HG03565 (cell line): Measurements from ENCODE around the gene FBXO40.
A peak's percentile ranks its signal among the peaks of the same experiment; 100 is the strongest.

Experiments used
- ATAC-seq: cut with Tn5 transposase; IDR thresholded peaks from one replicate; pipeline ENCODE4 v1.9.1; 2021; ENCODE audit warnings: mild to moderate bottlenecking, moderate library complexity; ENCODE audit not compliant: unreplicated experiment

FBXO40 gene

GRCh38 chr3:121619691-121620090 lies 26.5 kb downstream of the FBXO40 start:
- ATAC-seq: no peak

DNA sequence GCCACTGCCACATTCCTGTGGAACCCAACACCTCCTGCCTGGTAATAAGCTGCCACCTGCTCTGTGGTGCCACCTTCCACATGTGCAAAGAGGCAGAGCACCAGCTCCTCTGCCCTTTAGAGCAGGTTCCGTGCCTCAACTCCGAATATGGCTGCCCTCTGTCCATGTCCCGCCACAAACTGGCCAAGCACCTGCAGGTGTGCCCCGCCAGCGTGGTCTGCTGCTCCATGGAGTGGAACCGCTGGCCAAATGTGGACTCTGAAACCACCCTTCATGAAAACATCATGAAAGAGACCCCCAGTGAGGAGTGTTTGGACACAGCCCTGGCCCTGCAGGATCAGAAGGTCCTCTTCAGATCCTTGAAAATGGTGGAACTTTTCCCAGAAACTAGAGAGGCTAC lies 28.3 kb downstream of the FBXO40 start:
- ATAC-seq: no peak

DNA sequence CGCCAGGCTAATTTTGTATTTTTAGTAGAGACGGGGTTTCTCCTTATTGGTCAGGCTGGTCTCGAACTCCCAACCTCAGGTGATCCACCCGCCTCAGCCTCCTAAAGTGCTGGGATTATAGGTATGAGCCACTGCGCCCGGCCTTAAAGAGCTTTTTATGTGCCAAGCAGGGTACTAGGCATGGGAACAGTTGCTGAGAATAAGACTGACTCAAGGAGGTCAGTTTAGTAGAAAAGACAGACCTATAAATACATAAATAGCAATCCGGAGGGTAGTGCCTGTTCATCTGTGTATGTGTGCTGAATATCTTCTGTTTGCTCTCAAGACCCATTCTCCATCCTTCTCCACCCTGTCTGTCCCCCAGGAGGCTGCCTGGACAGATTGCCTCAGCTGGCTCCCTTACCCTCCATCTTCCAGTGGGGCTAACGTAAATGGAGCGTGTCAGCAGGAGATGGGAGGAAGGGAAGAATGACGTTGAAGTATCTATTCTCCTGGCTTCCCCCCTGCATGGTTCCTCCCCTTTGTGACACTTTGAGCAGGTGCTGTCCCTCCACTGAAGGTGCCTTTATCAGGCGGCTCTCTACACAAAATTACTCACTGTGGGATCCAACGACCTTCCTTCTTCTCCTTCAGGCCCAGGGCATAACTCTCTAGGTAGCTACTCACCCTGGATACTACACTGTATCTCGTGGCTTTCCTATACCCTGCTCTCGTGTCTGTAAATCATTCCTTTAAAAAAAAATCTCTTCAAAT lies 31.1 kb downstream of the FBXO40 start:
- no peak for ATAC-seq

DNA sequence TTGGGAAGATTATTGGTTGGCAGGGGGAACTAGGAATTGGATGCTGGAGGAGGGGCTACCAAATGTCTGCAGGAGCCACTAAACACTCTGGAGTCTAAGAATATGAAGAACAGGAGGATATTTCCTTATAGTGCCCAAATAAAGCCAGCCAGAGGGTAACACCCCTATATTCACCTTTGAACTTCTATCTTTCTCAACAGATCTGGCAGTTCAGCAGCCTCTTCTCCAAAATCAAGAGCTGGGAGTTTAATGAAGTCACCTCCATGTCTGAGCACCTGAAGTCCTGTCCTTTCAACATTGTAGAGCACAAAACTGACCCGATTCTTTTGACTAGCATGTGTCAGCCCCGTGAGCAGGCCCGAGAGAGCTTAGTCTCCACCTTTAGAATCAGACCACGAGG lies 33.3 kb downstream of the FBXO40 start:
- no peak for ATAC-seq

DNA sequence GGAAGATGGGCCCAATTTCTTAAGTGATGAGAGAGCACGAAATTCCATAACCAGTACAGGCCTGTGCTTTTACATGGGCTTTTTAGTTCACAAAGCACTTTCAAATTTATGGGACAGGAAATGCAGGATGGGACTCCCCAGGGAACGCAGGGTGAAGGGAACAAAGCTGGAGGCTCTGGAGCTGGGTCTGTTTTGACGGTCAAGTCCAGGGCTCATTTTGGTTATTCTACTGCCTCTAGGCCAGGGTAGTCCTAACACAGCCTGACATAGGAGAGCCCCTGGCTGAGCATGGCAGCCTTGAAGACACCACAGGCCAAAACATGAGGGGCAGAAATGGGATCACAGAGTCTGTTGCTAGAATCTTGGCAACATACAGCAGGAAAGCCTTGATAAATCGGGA lies 34.0 kb downstream of the FBXO40 start:
- ATAC-seq: no peak

DNA sequence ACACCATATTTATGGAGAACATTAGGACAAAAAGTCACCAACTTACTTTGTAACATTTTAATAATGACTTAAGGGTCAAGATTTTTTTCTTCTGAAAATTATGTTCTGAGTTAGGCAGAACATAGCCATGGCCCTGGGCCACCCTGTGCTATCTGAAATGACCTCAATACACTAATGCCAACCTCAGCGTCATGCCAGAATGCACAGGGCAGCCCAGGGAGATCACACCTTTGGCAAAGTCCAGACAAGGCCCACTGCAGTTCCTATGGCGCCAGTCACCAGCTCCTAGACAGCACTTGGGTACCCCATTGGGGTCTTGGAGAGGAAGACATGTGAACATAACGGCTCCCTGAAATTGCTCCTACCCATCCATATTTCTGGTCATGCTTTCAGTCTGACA lies 34.4 kb downstream of the FBXO40 start:
- no peak for ATAC-seq

- ATAC-seq: no peak
Observed at GRCh38 chr3:121629601-121630000, 36.4 kb downstream of the FBXO40 start.

GRCh38 chr3:121630355-121630754 lies 37.2 kb downstream of the FBXO40 start:
- ATAC-seq: no peak

DNA sequence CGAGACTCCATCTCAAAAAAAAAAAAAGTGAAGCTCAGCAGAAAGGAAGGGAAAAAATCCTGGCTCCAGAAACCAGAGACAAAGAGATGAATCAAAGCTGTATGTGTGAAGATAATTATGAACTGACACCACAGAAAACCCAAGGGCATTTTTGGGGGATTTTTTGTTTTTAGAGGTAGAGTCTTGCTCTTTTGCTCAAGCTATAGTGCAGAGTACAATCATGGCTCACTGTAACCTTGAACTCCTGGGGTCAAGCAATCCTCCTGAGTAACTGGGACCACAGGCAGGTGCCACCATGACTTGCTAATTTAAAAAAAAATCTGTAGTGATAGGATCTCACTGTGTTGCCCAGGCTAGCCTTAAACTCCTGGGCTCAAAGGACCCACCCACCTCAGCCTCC lies 44.7 kb downstream of the FBXO40 start:
- no peak for ATAC-seq

DNA sequence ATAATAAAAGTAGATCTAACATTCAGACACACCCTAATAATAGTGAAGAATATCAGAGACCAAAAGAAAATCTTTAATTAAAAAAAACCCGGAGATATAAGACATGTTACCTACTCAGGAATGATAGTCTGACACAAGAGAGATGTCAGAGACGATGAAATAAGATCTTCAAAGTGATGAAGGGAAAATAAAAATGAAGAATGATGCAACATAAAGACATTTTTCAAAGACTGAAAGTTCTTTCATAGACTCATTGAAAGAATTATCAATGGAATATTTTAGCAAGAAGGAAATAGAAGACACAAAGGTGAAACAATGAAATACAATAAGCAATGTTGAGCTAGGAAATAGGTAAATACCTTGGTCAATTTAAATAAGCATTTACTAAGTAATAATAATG lies 47.9 kb downstream of the FBXO40 start:
- no peak for ATAC-seq

DNA sequence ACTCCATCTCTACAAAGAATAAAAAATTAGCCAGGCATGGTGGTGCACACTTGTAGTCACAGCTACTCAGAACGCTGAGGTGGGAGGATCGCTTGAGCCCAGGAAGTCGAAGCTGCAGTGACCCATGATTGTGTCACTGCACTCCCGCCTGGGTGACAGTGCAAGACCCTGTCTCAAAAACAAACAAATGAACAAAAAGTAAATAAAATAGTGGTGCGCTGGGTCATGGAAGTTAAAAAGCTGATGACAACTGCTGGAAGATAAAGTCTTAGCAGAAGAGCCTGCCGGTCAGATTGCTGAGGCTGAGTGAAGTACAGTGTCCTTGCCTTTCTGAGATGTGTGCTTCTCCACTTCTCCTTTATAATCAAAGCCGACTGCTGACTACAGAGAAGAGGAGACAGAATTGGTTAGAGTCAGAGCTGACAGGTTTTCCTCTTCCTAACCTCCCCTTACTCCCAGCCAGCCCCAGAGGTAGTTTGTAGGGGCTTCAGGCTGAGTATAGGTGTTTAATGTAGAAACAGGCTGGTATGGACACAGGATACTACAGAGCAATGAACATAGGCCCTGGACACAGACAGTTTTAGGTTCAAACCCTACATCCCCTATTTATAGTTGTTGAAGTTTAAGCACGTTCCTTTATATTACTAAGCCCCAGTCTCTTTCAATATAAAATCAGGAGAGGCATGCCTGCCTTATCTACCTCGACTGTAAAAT lies 49.6 kb downstream of the FBXO40 start:
- no peak for ATAC-seq

- no peak for ATAC-seq
Observed at GRCh38 chr3:121645054-121645453, 51.9 kb downstream of the FBXO40 start.

- no peak for ATAC-seq
Observed at GRCh38 chr3:121648219-121648958, 55.2 kb downstream of the FBXO40 start.

DNA sequence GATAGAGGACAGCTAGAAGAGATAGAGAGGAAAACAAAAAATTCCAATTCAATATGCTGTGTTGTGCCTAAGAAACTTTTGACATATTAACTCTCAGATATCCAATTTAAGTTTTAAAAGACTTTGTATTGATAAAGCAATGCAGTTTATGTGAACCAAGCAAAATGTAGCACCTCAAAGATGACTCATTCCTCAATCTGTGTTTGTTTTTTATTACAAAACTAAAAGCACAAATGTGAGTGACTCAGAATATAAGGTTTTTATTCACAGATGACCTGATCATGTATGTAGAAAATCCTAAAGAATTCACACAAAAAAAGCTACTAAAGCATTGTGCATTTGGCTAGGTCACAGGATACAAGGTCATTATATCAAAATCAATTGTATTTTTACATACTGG lies 56.5 kb downstream of the FBXO40 start:
- no peak for ATAC-seq

- ATAC-seq: no peak
Observed at GRCh38 chr3:121651684-121652083, 58.5 kb downstream of the FBXO40 start.

GRCh38 chr3:121654493-121655385 lies 61.6 kb downstream of the FBXO40 start:
- peak; percentile 67 for ATAC-seq

DNA sequence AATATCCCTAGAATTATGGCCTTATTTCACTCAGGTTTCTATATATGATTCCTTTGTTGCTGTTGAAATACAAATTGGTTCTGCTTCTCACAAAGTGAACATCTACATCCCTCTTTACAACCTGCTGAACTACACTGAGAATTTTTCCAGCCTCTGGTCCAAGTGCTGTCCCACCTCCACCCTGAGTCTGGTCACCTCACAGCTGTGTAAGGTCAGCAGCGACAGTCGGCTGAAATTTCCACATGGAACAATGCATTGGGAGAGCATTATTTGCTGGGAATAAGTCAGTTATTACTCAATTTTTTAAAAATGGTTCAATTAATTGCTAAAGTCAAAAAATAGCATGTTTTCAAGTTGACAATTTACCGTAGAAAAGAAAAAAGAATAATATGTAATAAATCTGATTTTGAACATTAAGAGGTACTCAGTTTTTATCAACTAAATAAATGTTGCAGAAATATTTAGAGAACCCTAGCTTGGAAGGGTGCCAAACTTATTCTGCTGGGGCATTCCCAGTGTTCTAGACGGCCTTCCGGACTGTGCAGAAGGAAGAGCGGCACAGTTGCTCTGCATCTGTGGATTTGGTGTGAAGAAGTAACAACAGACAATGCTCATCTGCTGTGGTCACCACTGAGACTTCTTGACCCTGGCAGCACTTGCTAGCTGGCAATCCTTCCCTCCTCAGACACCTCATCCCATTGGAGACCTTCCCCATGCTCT lies 65.7 kb downstream of the FBXO40 start:
- ATAC-seq: no peak

- ATAC-seq: no peak
Observed at GRCh38 chr3:121659586-121659985, 66.4 kb downstream of the FBXO40 start.

DNA sequence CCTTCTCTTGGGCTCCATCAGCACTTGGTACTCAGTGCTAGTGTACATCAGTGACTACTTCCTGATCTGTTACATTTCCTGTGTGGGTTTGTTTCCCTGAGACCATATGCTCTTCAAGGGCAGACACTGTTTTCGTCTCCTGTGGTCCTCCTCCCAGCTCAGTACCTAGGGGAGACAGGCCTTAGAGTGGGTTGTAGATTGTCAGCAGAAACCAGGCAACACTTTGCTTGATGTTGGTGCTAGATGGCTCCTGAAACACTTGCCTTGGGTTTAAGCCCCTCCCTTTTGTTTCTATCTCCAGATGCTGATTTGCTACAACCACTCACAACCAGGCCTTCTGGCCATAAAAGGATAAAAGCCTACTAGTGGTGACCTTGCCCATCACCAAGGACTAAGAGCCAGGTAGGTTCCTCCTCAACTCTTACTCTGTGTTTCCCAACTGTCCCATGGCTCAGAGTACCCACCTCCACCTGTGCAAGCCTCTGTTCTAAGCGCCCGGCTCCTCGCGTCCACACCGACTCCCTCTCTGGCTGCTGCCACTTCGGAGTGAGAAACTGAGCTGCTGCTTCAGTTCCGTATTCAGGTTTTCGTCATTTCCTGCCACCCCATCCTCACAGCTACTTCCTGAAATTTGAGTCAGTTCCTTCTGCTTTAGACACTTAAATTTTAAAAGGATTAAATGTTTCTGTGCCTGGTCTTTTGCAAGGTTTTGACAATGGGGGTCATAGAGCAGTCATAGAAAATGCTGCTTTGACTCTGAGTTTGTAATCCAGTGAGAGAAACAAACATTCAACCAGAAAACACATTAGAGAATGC lies 67.4 kb downstream of the FBXO40 start, which contains the start of gene HCLS1:
Gene HCLS1, minus strand, starts transcription at position 548 of the 816 bp plus-strand sequence. CDS start 2,556 bp downstream, outside the sequence.
- peak; percentile 68 for ATAC-seq
